ENCODE results near the gene ELP1.

DNA sequence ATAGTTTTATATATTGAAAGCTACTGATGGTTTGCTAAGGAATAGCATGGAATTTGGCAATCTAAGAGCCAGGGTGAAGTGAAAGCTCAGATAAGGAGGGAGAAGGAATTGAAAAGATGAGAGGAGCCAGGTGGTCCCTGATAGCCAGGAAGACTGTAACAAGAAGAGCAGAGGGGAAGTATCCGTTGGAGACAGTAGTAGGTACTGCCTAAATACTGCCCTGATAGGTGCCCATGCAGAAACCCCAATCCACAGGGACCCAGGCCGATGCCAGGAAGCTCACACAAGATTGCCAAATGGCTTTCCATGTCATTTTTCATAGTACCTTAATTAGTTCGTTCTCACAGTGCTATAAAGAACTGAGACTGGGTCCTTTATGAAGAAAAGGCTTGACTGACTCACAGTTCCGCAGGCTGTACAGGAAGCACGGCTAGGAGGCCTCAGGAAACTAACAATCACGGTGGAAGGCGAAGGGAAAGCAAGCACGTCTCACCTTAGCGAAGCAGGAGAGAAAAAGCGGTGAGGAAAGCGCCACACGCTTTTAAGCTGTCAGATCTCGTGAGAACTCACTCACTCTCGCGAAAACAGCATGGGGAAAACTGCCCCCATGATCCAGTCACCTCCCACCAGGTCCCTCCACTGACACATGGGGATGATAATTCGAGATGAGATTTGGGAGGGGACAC, 91.2 kb downstream of the ELP1 start:
- TF ChIP-seq, protein P1, sequence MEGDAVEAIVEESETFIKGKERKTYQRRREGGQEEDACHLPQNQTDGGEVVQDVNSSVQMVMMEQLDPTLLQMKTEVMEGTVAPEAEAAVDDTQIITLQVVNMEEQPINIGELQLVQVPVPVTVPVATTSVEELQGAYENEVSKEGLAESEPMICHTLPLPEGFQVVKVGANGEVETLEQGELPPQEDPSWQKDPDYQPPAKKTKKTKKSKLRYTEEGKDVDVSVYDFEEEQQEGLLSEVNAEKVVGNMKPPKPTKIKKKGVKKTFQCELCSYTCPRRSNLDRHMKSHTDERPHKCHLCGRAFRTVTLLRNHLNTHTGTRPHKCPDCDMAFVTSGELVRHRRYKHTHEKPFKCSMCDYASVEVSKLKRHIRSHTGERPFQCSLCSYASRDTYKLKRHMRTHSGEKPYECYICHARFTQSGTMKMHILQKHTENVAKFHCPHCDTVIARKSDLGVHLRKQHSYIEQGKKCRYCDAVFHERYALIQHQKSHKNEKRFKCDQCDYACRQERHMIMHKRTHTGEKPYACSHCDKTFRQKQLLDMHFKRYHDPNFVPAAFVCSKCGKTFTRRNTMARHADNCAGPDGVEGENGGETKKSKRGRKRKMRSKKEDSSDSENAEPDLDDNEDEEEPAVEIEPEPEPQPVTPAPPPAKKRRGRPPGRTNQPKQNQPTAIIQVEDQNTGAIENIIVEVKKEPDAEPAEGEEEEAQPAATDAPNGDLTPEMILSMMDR (IDR thresholded peaks at IDR 0.05): no peak
- no peak for TF ChIP-seq POLR2A (IDR thresholded peaks at IDR 0.05)
- TF ChIP-seq EP300 (IDR thresholded peaks at IDR 0.05): no peak
